Fibroblast of villous mesenchyme (primary cell): Measurements from ENCODE around the gene MAD1L1. TPM values are rescaled to one million over a fixed set of nuclear protein-coding genes. Genes with fewer than 3 reads are reported as not detected.
"Not testable (repeated sequence)": the region's sequence is repeated elsewhere in the genome, so short reads cannot be mapped to it uniquely, and the experiment has no call there.

ENCODE experiments used
- DNase-seq: peaks from one replicate; pipeline ENCODE4 v3.0.0-alpha.2; 2010; ENCODE audit warnings: low read depth
- H3K4me3 ChIP-seq: 2 replicates; pipeline ENCODE4 v1.5.1; 2011; ENCODE audit warnings: low read depth, mild to moderate bottlenecking, low read length
- total RNA-seq: library from RNA; depleted of rRNA; stranded (reverse); fragments of >200 nt; gene quantifications from 2 replicates; pipeline ENCODE4 v1.2.3, GENCODE V29; 2012
- TF ChIP-seq, protein P1 (sequence below): IDR thresholded peaks from 2 replicates; pipeline ENCODE4 v1.5.1; 2012; ENCODE audit warnings: low read depth, mild to moderate bottlenecking, low read length; ENCODE audit not compliant: insufficient read depth

MAD1L1 gene
- total RNA-seq, 1 donor, result 43.6 TPM

DNA sequence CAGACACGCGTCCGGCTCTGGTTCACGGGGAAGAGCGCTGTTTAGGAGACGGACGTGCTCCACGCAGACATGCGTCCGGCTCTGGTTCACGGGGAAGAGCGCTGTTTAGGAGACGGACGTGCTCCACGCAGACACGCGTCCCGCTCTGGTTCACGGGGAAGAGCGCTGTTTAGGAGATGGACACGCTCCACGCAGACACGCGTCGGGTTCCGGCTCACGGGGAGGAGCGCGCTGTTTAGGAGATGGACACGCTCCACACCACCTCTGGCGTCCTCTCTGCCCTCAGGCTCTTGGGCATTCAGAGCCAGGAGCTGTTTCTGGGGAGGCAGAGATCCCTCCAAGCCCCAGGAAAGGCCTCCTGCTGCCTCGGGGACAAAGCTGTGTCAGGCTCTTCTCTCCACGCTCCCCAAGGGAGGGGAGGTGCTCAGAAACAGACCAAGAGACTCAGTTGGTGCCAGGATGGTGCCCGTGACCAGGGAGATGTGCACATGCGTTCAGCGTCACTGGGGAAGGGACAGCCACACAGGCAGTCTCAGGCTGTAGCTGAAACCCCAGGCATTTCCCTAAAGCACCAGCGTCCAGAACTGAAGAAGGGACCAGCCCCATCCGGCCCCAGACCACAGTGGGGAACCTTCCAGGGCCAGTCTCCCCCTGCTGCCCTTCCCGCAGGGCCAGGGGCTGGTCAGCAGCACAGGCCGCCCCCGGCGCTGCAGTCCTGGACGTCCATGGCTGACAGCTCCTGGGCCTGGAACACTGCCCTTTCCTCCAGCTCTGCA lies 387.0 kb downstream of the MAD1L1 start:
- no peak for DNase-seq
- H3K4me3 ChIP-seq, result no peak overlapping the region
- TF ChIP-seq, protein P1, sequence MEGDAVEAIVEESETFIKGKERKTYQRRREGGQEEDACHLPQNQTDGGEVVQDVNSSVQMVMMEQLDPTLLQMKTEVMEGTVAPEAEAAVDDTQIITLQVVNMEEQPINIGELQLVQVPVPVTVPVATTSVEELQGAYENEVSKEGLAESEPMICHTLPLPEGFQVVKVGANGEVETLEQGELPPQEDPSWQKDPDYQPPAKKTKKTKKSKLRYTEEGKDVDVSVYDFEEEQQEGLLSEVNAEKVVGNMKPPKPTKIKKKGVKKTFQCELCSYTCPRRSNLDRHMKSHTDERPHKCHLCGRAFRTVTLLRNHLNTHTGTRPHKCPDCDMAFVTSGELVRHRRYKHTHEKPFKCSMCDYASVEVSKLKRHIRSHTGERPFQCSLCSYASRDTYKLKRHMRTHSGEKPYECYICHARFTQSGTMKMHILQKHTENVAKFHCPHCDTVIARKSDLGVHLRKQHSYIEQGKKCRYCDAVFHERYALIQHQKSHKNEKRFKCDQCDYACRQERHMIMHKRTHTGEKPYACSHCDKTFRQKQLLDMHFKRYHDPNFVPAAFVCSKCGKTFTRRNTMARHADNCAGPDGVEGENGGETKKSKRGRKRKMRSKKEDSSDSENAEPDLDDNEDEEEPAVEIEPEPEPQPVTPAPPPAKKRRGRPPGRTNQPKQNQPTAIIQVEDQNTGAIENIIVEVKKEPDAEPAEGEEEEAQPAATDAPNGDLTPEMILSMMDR, result no peak

DNA sequence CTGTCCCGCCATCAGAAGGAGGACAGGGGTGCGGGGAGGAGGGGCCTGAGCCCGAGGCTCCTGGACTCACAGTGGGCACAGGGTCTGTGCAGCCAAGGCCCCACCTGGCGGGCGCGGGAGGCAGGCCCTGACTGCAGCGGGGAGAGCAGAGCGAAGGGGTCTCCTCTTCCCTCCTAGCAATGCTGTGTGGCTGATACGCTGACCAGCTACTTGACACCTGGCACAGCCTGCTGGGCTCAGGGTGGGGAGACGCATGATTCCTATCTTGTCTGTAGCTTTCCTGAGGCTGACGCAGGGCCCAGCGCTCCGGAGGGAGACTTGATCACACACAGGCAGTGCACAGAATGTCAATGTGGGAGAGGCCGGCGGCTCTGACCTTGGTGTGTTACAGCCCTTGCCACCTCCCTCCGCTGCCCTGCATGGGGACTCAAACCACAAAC lies 387.8 kb downstream of the MAD1L1 start:
- TF ChIP-seq, protein P1, result no peak
- no peak for DNase-seq
- no peak overlapping the region for H3K4me3 ChIP-seq

DNA sequence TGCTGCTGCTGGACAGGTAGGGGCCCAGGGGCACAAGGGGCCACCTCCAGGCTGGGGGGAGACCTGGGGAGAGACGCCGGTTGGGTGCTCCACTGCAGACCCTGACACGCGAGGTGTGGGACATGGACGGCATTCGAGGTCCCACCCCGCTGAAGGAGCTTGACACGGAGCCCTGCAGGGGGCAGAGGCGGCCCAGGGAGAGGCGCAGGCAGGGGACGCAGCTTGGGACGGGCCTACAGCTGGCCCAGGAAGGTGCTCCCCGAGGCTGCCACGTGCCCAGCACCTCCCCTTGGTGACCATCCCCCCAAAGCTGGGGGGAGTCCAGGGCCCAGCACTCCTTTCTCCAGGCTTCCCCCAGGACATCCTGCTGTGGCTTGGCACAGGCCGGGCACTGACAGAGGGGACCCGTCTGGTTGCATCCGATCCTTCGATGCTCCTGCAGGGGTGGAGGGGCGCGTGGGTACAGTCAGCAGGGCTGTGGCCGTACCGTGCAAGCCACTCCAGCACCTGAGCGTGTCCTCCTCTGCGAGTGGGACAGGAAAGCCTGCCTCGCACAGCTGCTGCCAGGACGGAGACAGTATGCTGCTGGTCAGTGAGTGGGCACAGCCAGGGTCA lies 388.3 kb downstream of the MAD1L1 start:
- TF ChIP-seq, protein P1, result no peak

DNA sequence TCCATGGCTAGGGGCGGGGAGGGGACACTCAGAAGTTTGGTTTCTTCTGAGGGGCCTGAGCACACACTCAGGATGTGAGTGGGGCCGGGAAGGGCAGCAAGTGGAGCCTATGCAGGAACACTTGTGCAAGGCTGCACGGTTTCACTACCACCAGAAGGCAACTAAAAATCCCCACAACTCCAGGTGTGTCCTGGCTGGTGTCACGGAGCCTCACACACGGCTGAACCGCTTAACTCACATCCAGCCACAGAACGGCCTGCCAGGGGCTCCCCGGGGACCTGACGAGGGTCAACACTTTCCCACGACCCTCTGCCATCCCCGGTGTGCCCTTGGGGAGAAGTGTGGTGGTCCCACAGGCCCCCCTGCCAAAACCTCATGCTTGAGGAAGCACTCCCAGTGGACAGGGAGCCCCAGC lies 388.8 kb downstream of the MAD1L1 start:
- DNase-seq, result no peak
- TF ChIP-seq, protein P1, result no peak
- no peak overlapping the region for H3K4me3 ChIP-seq

More for the DNA sequence above, 388.3 kb downstream of the MAD1L1 start:
- no peak for DNase-seq
- no peak overlapping the region for H3K4me3 ChIP-seq

DNA sequence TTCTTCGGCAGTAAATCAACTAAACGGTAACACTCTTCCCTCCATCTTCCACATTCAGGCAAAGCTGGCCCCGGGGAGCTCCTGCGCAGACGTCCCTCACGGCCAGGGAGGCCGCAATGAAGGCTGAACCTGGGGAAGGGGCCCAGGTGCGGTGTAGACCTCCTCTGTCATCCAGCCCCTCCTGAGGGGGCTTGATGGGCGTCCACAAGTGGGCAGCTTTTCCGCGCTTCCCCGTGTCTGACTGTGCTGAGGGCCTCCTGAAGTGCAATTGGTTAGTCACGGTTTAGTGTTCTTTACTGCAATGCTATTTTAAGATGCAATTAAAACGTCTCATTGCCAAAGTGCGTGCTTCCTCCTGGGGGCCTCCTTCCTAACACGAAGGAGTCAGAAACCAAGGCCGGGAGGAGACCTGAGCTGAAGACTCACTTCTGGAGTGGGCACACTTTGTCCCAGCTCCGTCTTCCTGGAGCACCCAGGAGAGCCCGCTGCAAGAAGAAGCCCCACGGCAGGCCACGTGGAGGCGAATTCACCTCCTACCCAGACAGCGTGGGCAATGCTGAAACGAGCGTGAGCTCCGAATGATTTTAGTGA lies 389.4 kb downstream of the MAD1L1 start:
- H3K4me3 ChIP-seq, result no peak overlapping the region
- TF ChIP-seq, protein P1, result no peak
- DNase-seq, result peak; percentile 17

DNA sequence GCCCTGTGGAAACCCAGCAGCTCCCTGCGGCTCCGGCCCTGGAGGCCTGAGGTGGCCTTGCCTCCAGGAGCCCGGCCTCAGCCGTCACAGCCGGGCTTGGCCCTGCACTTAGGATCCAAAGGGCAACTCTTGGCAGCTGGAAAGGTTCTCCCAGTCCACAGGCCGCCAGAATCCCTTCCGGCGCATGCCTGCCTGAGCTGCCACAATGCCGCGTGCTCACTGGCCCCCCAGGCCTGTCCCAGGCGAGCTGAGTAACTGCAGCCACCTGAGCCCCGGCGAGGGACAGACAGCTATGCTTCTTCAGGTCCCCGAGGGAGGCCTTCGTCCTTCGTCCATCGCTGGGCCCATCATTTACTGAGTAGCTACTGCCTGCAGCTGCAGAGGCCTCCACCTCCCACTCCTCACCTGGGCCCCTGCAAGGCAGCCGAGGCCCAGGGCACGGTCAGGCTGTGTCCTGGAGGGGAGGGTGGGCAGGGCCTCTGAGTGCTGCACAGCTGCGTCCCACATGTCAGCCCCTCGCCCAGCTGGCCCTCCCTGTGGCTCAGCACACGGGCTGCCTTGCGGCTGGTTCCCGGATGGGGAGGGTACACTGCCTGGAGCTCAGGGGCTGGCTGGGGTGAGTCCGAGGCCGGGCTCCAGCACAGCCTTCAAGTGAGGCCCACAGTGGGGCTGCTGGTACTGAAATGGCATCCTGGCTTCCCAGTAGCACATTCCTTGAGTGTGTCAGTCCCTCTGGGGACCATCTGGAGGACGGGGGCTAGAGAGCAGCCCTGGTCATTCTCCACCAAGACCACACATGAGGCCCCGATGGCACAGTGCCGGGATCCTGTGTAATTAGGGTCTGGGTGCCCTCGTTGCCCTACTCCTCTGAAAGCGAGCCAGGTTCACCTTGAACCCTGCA lies 390.2 kb downstream of the MAD1L1 start:
- TF ChIP-seq, protein P1, result no peak
- DNase-seq, result no peak
- no peak overlapping the region for H3K4me3 ChIP-seq

DNA sequence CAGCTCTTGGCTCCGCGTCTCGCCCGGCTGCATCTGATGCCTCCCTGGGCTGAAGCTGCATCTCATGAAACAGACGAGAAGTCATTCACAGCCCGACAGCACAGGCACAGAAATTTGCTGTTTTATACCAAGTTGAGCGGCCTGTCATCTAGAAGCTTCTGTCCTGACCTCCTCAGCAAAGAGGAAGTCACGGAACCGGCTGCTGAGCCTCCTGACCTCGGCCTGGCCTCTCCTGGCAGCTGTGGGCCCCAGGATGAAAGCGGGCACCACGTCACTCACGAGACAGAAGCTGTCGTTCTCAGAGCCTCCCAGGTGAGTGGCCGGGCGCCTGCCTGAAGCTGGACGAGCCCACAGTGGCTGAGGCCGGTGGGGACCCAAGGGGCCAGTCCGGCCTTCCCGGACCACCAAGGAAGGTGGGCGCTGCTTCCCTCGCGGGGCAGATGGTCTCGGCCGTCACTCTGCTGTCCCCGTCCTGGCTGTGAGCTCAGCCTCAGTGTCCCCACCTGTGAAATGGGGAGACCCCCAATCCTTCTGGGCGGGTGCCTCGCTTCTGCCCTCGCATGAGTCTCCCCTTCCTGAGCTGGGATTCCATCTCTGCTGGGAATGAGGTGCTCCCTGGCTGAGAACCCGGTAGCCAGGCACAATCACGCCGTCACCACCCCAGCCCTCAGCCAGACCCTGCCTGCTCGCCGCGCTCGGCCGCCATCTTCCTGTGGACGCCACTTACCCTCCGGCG lies 391.3 kb downstream of the MAD1L1 start:
- H3K4me3 ChIP-seq, DNase-seq: not testable (repeated sequence)

DNA sequence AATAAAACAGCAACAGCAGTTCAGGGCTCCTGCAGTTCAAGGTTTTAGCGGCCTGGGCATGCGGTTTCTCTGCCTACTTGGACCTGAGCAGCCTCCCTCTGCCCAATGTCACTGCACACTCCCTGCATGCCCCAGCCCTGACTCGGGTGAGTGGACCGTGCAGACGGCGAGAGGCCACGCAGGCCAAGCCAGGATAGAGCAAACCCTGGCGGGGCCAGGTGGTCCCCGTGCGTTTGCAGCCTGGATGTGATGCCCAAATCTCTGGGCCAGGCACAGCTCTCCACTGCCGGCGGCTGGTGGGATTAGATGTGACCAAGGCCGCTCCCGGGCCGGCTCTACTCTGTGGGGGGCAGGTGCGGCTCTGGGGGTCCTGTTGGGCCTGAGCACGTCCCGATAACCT lies 392.0 kb downstream of the MAD1L1 start:
- DNase-seq, H3K4me3 ChIP-seq: not testable (repeated sequence)
